Stimulated activated naive CD8-positive, alpha-beta T cell treated with anti-CD3 and anti-CD28 coated beads, Interleukin-15, amount 100 ng/mL, for 72 hours (primary cell): ENCODE results near the gene UBR4.

Experiments
- ATAC-seq: fragments of 150-1000 bp; cut with Tn5 transposase; 2 replicates; pipeline ENCODE4 v1.10.0; 2021; ENCODE audit warnings: mild to moderate bottlenecking, moderate library complexity
- DNase-seq, 2 donors: peaks; one replicate each; pipeline ENCODE4 v3.0.0; 2021 to 2022
- H3K27ac Mint-ChIP-seq, 2 donors: one replicate each; pipeline ENCODE4 v1.8.0; 2022; ENCODE audit warnings: mild to moderate bottlenecking in 2 of 2, mixed read lengths in 2 of 2, moderate library complexity in 2 of 2
- H3K27me3 Mint-ChIP-seq: one replicate; pipeline ENCODE4 v1.8.0; 2022; ENCODE audit warnings: mixed read lengths
- H3K4me1 Mint-ChIP-seq: one replicate; pipeline ENCODE4 v1.8.0; 2022; ENCODE audit warnings: mild to moderate bottlenecking, mixed read lengths
- H3K4me3 Mint-ChIP-seq, 2 donors: one replicate each; pipeline ENCODE4 v1.8.0; 2022; ENCODE audit warnings: mild to moderate bottlenecking in 2 of 2, mixed read lengths in 2 of 2, moderate library complexity in 1 of 2
- H3K9me3 Mint-ChIP-seq, 2 donors: one replicate each; pipeline ENCODE4 v1.8.0; 2022; ENCODE audit warnings: mixed read lengths in 2 of 2

The UBR4 gene

GRCh38 chr1:19061343-19061742 is 148.7 kb downstream of the UBR4 start:
- Mint-ChIP-seq H3K9me3 (peaks cover 5 to 16% of the 10 kb centered on the region in 2 donors), H3K4me3 (peak overlapping the region in 1 of 2 donors; percentile 1), H3K27me3 (peaks cover 26% of the 10 kb centered on the region), H3K27ac (peak overlapping the region; percentile 29 to 66), H3K4me1 (peaks cover 6% of the 10 kb centered on the region)
- DNase-seq (no peak), ATAC-seq (no peak)

DNA sequence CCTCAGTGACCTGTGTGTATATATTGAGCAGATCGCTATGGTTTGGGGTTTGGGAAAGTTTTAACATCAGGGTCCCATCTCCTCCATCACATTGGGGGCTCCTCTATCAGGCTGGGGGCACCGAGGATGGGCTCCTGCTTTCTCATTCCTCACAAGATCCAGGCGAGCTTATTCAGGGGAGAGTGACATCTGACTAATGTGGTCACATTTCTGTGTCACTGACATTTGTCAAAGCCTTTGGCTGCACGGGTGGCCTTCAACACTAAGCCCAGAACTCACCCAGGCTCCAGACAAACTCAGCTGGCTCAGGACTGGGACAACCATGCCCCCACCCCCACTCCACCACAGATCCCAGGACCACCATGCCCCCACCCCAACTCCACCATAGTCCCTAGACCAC is 150.3 kb downstream of the UBR4 start:
- Mint-ChIP-seq H3K4me1 (peaks cover 19% of the 10 kb centered on the region), H3K27me3 (peaks cover 41% of the 10 kb centered on the region), H3K27ac (no peak overlapping the region), H3K4me3 (no peak overlapping the region), H3K9me3 (peaks cover 5 to 16% of the 10 kb centered on the region in 2 donors)
- DNase-seq (no peak), ATAC-seq (no peak)

DNA sequence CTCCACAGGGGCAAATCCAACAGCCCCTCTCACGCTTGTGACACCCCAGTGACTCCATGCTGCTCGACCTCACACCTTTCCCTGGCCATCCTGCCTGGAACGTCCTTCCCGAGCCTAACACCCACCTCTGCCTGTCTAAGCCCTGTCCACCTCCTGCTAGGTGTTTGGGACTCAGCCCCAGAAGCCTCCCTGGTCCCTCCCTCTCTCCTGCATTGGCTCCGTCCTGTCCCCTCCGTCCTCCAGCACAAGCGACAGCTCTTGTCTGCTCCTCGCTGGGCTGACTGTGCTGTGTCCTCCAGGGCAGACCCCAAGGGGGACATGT is 151.6 kb downstream of the UBR4 start:
- peaks cover 5 to 16% of the 10 kb centered on the region in 2 donors for H3K9me3 Mint-ChIP-seq
- H3K27ac Mint-ChIP-seq = peak overlapping the region in 1 of 2 donors; percentile 83
- no peak for ATAC-seq
- H3K27me3 Mint-ChIP-seq = peaks cover 54% of the 10 kb centered on the region
- no peak for DNase-seq
- no peak overlapping the region for H3K4me3 Mint-ChIP-seq
- H3K4me1 Mint-ChIP-seq = peaks cover 21% of the 10 kb centered on the region

GRCh38 chr1:19057784-19058475 is 152.1 kb downstream of the UBR4 start:
- DNase-seq (no peak), ATAC-seq (no peak)
- H3K27ac Mint-ChIP-seq = no peak overlapping the region
- H3K27me3 Mint-ChIP-seq = peaks cover 59% of the 10 kb centered on the region
- no peak overlapping the region for H3K4me3 Mint-ChIP-seq
- peaks cover 5 to 16% of the 10 kb centered on the region in 2 donors for H3K9me3 Mint-ChIP-seq
- peaks cover 21% of the 10 kb centered on the region for H3K4me1 Mint-ChIP-seq

DNA sequence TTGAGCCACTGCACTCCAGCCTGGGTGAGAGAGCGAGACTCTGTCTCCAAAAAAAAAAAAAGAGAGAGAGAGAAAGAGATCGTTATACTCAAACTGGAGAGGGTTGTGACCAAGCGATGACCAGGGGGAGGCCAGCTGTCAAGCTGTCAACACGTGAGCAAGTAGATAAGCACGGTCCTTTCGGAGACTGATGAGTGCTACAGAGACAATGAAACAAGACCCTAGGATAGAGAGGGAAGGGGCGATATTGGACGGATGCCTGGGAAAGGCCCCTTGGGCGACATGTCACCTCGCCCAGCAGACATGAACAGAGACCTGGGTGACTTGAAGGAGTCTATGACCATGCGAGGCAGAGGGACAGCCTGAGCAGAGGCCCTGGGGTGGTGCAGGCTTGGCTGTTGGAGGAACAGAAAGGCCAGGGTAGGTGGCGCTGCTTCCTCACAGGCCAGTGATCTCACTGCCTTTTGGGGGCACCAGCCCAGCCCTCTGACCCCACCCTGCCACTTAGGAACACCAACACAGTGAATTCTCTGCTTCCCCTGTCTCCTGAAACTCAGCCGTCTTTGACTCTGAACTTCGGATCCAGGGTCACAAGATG is 152.8 kb downstream of the UBR4 start:
- Mint-ChIP-seq H3K4me1 (peaks cover 15% of the 10 kb centered on the region), H3K9me3 (peaks cover 5 to 12% of the 10 kb centered on the region in 2 donors), H3K27ac (peak overlapping the region in 1 of 2 donors; percentile 77), H3K4me3 (no peak overlapping the region), H3K27me3 (peaks cover 65% of the 10 kb centered on the region)
- ATAC-seq (no peak), DNase-seq (no peak)

- Mint-ChIP-seq H3K4me1 (peaks cover 14% of the 10 kb centered on the region), H3K27ac (no peak overlapping the region), H3K27me3 (peaks cover 65% of the 10 kb centered on the region), H3K9me3 (no peaks in the 10 kb centered on the region), H3K4me3 (no peak overlapping the region)
- ATAC-seq = no peak
- no peak for DNase-seq
Measured at GRCh38 chr1:19055701-19056100, 154.4 kb downstream of the UBR4 start.

- DNase-seq = no peak
- ATAC-seq = no peak
- H3K27ac Mint-ChIP-seq = peak overlapping the region in 1 of 2 donors; percentile 48
- no peak overlapping the region for H3K4me3 Mint-ChIP-seq
- H3K27me3 Mint-ChIP-seq = peaks cover 65% of the 10 kb centered on the region
- H3K4me1 Mint-ChIP-seq = peaks cover 14% of the 10 kb centered on the region
- no peaks in the 10 kb centered on the region for H3K9me3 Mint-ChIP-seq
Measured at GRCh38 chr1:19055001-19055400, 155.1 kb downstream of the UBR4 start.

DNA sequence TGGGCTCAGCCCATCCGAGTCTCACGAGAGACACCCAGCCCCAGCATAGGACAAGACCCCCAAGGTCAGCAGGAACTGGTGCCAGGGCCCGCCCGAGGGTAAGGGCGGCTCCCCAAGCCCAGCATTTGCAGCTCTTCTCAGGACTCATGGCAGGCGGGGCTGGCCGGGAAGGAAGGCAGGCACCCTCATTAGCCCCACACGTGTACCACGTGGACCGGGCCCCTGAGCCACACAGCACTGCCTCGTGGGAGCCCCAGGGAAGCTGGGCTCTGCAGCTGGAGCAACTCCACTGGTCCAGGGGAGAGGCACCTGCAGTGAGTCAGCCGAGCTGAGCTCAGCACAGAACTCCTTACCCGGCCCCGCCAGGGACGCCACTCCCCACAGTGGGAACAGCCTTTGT is 155.8 kb downstream of the UBR4 start:
- H3K4me3 Mint-ChIP-seq = no peak overlapping the region
- H3K27me3 Mint-ChIP-seq = peaks cover 64% of the 10 kb centered on the region
- no peaks in the 10 kb centered on the region for H3K9me3 Mint-ChIP-seq
- DNase-seq (no peak), ATAC-seq (peak; percentile 31)
- no peak overlapping the region for H3K27ac Mint-ChIP-seq
- H3K4me1 Mint-ChIP-seq = peaks cover 14% of the 10 kb centered on the region

DNA sequence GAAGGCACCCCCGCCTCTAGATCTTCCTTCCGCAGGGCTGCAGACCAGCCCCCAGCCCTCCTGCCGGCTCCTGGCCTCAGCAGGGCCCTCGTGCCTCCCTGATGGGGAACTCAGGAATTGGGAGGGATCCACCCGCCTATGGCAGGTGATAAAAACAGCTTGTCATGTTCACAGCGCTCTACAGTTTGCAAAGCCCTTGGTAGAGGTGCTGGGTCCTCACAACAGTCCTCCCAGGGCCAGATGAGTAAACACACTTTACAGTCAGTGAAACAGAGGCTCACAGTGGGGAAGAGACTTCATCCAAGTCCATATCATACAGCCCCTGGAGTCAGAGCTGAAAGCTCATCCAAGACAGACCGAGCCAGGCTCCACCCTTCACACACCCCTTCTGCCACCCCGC is 156.6 kb downstream of the UBR4 start:
- no peak overlapping the region for H3K4me3 Mint-ChIP-seq
- ATAC-seq (no peak), DNase-seq (no peak)
- H3K9me3 Mint-ChIP-seq = no peaks in the 10 kb centered on the region
- H3K27me3 Mint-ChIP-seq = peaks cover 57% of the 10 kb centered on the region
- peaks cover 14% of the 10 kb centered on the region for H3K4me1 Mint-ChIP-seq
- peak overlapping the region in 1 of 2 donors; percentile 59 for H3K27ac Mint-ChIP-seq

- Mint-ChIP-seq H3K9me3 (no peaks in the 10 kb centered on the region), H3K27ac (no peak overlapping the region), H3K27me3 (peaks cover 48% of the 10 kb centered on the region), H3K4me1 (peaks cover 10% of the 10 kb centered on the region), H3K4me3 (no peak overlapping the region)
- ATAC-seq = no peak
- no peak for DNase-seq
Measured at GRCh38 chr1:19049798-19050197, 160.3 kb downstream of the UBR4 start.

GRCh38 chr1:19049128-19049768 is 160.8 kb downstream of the UBR4 start:
- ATAC-seq = no peak
- H3K27ac Mint-ChIP-seq = no peak overlapping the region
- no peak for DNase-seq
- H3K27me3 Mint-ChIP-seq = peaks cover 46% of the 10 kb centered on the region
- H3K4me3 Mint-ChIP-seq = no peak overlapping the region
- peaks cover 8% of the 10 kb centered on the region for H3K4me1 Mint-ChIP-seq
- no peaks in the 10 kb centered on the region for H3K9me3 Mint-ChIP-seq

DNA sequence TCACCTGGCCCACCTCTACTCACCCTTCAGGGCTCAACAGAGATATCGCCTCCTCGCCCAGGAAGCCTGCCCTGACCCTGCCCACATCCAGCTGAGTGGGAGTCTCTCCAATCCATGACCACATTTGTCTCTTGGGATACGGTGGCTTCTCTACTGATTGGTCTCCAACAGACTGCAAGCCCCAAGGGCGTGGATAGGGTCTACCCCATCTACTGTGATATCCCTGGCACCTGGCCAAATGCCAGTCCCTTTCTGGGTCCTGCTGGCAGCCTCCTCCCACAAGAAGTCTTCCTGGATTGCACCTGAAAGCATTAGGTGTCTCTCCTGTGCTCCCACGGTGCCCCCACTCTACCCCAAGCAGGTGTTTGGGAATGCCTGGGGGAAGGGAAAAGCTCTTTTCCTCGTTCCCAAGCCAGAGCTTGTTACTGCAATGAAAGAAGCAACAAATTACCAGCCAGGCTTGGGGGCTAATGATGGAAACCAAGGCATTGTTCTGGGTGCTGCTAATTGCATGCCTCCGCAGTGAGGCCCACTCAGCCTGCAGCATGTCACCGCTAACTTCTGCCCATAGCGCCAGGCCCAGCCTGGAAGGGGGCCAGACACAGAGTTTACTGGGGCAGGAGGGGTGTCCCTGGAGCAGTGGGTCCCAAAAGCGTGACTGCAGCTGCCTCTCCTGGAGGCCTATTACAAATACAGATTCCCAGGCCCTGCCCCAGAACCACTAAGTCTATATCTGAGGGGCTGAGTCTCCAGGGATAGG is 162.9 kb downstream of the UBR4 start:
- ATAC-seq (no peak), DNase-seq (no peak)
- H3K4me1 Mint-ChIP-seq = peaks cover 16% of the 10 kb centered on the region
- H3K27me3 Mint-ChIP-seq = peaks cover 39% of the 10 kb centered on the region
- no peak overlapping the region for H3K4me3 Mint-ChIP-seq
- no peak overlapping the region for H3K27ac Mint-ChIP-seq
- no peaks in the 10 kb centered on the region for H3K9me3 Mint-ChIP-seq

DNA sequence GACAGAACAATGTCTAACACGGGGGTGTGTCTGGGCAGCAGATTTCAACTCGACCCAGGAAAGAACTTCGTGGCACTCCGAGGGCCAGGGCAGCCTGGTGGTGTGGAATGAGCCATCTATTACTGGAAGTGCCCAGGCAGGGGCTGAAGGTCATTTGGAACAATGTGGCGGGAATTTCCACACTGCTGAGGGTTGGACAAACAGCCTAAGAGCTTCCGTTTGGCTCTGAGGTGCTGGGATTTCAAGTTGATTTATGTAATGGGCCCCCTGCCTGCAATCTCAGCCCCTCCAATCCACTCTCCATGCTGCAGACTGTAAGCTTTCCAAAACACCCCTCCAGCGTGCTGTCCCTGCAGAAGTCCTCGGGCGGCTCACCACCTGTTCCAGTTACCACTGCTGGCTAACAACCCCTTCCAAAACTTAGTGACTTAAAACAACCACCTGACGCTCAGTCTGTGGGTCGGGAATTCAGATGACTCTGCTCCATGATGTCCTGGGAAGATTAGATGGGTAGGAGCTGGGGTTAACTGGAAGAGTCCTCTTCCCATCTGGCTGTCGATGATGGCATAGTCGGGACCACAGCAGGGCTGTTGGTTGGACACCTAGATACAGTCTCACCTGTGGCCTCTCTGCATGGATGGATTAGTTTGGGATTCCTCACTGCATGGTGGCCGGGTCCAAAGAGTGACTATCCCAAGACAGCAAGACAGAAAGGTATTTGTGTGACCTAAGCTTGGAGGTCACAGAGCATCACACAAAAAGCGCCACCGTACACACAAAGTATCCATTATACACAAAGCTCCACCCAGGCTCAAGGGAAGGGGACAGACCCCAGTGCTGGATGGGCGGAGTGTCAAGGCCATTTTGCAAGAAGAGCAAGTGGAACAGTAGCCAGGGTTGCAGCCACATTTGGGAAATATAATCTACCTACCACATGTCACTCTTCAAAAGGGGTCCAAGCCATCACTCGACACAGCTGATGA is 163.9 kb downstream of the UBR4 start:
- Mint-ChIP-seq H3K27ac (no peak overlapping the region), H3K27me3 (peaks cover 45% of the 10 kb centered on the region), H3K4me3 (no peak overlapping the region), H3K9me3 (no peaks in the 10 kb centered on the region), H3K4me1 (peaks cover 16% of the 10 kb centered on the region)
- DNase-seq (no peak), ATAC-seq (no peak)

DNA sequence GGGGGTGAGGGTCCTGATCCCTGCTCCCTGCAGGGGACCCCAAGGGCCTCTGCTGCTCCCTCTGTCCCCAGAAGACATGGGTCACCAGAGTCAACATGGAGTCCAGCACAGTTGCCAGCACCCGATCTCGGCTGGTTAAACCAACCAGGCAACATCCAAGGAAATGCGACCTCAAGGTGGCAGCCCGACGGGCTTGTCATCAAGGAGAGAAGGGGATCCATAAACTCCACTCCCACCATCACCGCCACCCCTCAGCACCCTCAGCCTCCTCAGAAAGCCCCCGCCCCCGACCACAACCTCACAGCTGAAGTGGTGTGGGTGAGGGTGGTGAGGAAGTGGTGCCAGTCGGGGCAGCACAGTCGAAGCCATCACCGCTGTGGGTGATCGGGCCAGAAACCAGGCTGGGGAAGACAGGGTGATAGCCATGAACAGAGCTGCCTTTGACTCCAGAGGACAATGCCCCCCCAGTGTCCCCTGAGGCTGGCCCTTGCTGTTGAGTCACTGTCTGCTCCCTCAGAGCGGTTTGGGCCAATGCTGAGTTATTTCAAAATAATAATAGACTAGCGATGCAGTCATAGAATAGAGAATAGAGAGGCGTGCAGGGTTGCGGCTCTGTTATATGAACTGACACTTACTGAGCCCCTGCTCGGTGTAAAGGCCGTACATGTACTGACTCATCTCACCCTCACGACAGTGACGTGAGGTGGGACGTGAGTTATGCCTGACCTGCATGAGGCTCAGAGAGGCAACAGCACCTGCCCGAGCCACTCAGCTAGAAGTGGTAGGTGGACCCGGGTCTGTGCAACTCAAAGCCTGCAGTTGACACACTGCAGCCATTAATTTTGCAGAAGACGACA is 164.9 kb downstream of the UBR4 start:
- Mint-ChIP-seq H3K4me3 (no peak overlapping the region), H3K27me3 (peaks cover 54% of the 10 kb centered on the region)
- ATAC-seq = peak; percentile 55

More for the DNA sequence above, 164.9 kb downstream of the UBR4 start:
- Mint-ChIP-seq H3K27ac (no peak overlapping the region), H3K9me3 (no peaks in the 10 kb centered on the region), H3K4me1 (peaks cover 16% of the 10 kb centered on the region)
- DNase-seq = no peak
